ENCODE measurements around the gene MREG. TPM values are rescaled to one million over a fixed set of nuclear protein-coding genes. Genes with fewer than 3 reads are reported as not detected.

MREG gene
- total RNA-seq, 4 donors from 2014 or later, result 37.0 to 71.2 (median 40.5) TPM

DNA sequence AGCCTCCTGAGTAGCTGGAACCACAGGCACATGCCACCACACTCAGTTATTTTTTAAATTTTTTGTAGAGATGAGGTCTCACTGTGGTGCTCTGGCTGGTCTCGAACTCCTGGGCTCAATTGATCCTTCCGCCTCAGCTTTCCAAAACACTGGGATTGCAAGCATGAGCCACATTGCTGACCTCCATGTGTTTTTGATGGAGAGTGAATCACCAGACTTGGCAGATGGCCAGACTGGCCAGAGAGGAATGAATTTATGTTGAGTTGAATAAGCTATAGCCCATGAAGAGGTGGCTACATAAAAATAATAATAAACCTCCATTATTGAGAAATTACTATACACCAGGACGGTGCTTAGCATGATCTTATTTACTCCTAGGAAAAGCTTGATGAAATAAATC is 91.5 kb downstream of the MREG start:
- 43 to 70% methylated on average over 3 of the region's 3 CpGs for WGBS, 2 donors
- Histone ChIP-seq H3K9me3 (no peaks in the 10 kb centered on the region), H3K4me3 (no peak overlapping the region), H3K4me1 (peaks cover 0 to 17% (median 5%) of the 10 kb centered on the region in 3 donors), H3K27me3 (no peaks in the 10 kb centered on the region), H3K27ac (no peak overlapping the region), H3K36me3 (no peaks in the 10 kb centered on the region)
- DNase-seq, result no peak
- intact Hi-C loops (cut with DNase I), result no loop called here
- TF ChIP-seq POLR2A (IDR thresholded peaks at IDR 0.05), result no peak
- TF ChIP-seq, protein P1, sequence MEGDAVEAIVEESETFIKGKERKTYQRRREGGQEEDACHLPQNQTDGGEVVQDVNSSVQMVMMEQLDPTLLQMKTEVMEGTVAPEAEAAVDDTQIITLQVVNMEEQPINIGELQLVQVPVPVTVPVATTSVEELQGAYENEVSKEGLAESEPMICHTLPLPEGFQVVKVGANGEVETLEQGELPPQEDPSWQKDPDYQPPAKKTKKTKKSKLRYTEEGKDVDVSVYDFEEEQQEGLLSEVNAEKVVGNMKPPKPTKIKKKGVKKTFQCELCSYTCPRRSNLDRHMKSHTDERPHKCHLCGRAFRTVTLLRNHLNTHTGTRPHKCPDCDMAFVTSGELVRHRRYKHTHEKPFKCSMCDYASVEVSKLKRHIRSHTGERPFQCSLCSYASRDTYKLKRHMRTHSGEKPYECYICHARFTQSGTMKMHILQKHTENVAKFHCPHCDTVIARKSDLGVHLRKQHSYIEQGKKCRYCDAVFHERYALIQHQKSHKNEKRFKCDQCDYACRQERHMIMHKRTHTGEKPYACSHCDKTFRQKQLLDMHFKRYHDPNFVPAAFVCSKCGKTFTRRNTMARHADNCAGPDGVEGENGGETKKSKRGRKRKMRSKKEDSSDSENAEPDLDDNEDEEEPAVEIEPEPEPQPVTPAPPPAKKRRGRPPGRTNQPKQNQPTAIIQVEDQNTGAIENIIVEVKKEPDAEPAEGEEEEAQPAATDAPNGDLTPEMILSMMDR (IDR thresholded peaks at IDR 0.05), result no peak

DNA sequence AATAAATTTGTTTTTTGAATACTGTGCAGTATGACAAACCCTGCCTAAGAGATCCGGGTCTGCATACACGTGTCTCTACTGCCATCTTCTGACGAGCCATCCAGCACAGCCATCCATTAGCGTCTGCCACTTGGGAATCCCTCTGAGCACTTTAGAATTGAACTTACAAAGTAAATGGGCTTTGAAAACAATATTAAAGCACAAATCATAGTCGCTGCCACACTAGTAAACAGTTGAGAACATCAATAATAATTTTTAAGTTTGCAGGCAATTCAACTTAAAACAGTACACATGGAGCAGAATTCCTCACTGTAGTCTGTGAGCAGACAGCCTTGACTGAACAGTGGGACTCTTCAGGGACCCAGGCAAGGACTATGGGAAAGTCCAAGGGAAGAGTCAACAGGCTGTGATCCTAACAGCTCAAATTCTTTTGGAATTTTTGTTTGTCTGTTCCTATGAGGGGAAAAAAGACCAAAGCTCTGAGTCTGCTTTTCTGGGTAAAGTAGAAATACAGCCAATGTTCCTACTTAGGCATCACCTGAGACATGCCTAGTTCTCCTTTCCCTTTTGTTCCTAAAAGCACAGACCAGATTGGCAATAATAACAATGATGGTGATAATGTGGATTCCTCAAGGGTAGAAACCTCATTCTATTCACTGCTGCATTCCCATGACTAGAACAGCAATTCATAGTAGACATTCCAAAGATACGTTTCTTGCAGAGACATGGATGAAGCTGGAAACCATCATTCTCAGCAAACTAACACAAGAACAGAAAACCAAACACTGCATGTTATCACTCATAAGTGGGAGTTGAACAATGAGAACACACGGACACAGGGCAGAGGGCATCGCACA is 92.9 kb downstream of the MREG start:
- intact Hi-C loops (cut with DNase I), result no loop called here
- DNase-seq, result no peak
- no peak overlapping the region for H3K4me3 ChIP-seq
- H3K36me3 ChIP-seq, result no peaks in the 10 kb centered on the region
- H3K9me3 ChIP-seq, result no peaks in the 10 kb centered on the region
- no peaks in the 10 kb centered on the region for H3K27me3 ChIP-seq
- H3K4me1 ChIP-seq, result peaks cover 0 to 17% (median 5%) of the 10 kb centered on the region in 3 donors
- H3K27ac ChIP-seq, result peak overlapping the region in 1 of 4 donors; percentile 50
- 12 to 30% methylated on average over 6 to 8 of the region's 8 CpGs for WGBS, 2 donors
- TF ChIP-seq, protein P1 (IDR thresholded peaks at IDR 0.05), result peak; percentile 30 to 82 (median 68)
- no peak for TF ChIP-seq POLR2A (IDR thresholded peaks at IDR 0.05)

DNA sequence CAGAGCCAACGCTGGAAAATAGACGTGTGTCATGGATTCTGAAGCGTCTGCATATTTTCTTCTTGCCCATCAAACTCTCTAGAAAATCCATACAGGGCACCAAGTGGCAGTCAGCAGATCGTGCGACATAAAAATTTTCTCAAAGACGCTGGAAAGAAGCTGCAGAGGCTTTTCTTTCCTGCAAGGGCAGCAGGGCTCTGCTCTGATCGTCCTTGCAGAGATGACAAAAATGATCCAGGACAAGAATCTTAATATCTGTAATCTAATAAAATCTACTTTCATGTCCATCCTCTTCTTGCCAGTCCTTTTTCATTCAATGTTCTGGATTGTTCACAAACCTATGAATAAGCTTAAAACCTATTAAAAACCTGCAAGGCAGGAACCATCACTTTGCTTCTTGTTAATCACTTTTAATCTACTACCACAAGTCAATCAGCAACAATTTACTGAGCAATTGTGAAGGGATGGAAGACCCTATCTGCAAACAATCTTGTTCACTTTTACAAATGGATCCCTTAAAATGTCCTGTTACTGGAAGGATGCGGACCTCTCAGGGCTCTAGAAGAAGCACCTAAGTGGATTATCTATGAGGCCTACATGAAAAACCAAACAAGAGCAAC is 93.6 kb downstream of the MREG start:
- WGBS, 2 donors, result 64 to 75% methylated on average over 8 of the region's 8 CpGs
- Histone ChIP-seq H3K36me3 (no peaks in the 10 kb centered on the region), H3K27me3 (no peaks in the 10 kb centered on the region), H3K4me1 (peaks cover 0 to 17% (median 5%) of the 10 kb centered on the region in 3 donors), H3K9me3 (no peaks in the 10 kb centered on the region), H3K4me3 (no peak overlapping the region), H3K27ac (peak overlapping the region in 1 of 4 donors; percentile 50)
- DNase-seq, result no peak
- TF ChIP-seq, protein P1 (IDR thresholded peaks at IDR 0.05), result no peak
- TF ChIP-seq POLR2A (IDR thresholded peaks at IDR 0.05), result no peak
- intact Hi-C loops (cut with DNase I), result loop anchor here (10.0 kb wide), 1 partner anchor 465 kb away; no protein-coding TSS in a partner anchor

DNA sequence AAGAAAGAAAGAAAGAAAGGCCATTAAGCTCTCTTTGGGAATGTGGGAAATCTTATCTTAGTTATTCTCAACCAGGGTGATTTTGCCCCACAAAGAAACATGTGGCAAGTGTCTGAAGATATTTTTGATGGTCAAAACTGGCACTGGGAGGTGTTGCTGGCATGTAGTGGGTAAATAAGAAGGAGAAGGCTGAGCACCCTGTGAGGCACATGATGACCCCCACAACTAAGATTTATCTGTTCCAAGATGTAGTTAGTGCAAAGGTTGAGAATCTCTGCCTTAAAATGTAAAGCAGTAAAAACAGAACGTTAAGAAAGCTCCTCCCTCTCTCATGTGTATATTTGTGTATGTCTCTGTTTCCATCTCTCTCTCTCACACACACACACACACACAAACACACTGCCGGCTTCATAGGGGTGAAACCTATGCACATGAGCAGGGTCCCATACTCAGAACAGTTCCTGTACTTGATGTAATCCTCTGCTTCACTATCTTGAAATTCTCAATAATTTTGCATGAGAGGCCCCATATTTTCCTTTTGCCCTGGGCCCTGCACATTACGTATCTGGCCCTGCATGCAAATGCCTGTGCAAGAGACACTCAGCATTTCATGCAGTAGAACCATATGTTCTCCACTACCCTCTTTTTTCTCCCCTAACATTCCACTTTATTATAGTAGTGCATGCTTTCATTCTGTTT is 94.3 kb downstream of the MREG start:
- Histone ChIP-seq H3K9me3 (no peaks in the 10 kb centered on the region), H3K27me3 (no peaks in the 10 kb centered on the region), H3K4me3 (no peak overlapping the region), H3K4me1 (peaks cover 0 to 17% (median 5%) of the 10 kb centered on the region in 3 donors), H3K27ac (peak overlapping the region in 1 of 4 donors; percentile 50), H3K36me3 (no peaks in the 10 kb centered on the region)
- WGBS, 2 donors, result 55 to 59% methylated on average over 3 of the region's 3 CpGs
- no peak for DNase-seq
- intact Hi-C loops (cut with DNase I), result loop anchor here (10.0 kb wide), 1 partner anchor 464 kb away; no protein-coding TSS in a partner anchor
- TF ChIP-seq POLR2A (IDR thresholded peaks at IDR 0.05), result no peak
- TF ChIP-seq, protein P1 (IDR thresholded peaks at IDR 0.05), result no peak
